ENCODE data around the gene RBM19. TPM values are rescaled to one million over a fixed set of nuclear protein-coding genes. Genes with fewer than 3 reads are reported as not detected.
A peak's percentile ranks its signal among the peaks of the same experiment; 100 is the strongest.

RBM19 gene
- total RNA-seq, 1 experiment from 2014 or later, result 61.7 TPM

DNA sequence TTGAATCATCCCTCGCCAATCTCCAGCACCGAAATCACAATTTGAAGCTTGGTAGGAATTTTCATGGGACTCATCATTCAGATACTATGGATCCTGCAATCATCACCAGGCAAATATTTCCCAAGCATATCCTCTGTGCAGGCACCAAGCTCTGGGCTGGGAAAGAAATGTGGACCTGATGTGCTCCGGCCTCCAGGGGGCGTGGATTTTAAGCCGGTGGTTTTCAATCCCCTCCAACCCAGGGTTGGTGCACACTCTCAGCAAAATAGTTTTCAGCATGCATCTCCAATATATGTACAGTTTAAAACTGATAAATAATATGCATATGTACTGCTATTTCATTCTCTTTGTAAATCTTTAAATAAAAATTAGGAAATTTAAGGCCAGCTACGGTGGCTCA lies 98.9 kb downstream of the RBM19 start:
- Histone ChIP-seq H2AFZ (ENCODE audit: low read length) (no peak overlapping the region), H3K9ac (ENCODE audit: low read length) (no peak overlapping the region), H4K20me1 (ENCODE audit: low read length) (no peaks in the 10 kb centered on the region), H3K79me2 (ENCODE audit: low read length) (no peaks in the 10 kb centered on the region), H3K27me3 (ENCODE audit: low read length) (no peaks in the 10 kb centered on the region), H3K9me2 (replicated peaks; ENCODE audit: low read length) (no peaks in the 10 kb centered on the region), H3K4me2 (ENCODE audit: low read length) (no peak overlapping the region), H3K4me1 (ENCODE audit: insufficient read depth, low read length) (no peaks in the 10 kb centered on the region), H3K36me3 (ENCODE audit: low read depth, low read length) (peaks cover 5% of the 10 kb centered on the region; the same call in 1 of the 2 replicates), H3K9me3 (ENCODE audit: low read length) (no peaks in the 10 kb centered on the region), H3K27ac (ENCODE audit: low read length) (no peak overlapping the region), H3K4me3 (ENCODE audit: low read length) (no peak overlapping the region), H3F3A (ENCODE audit: low read length, unreplicated experiment) (no peaks in the 10 kb centered on the region)
- TF ChIP-seq, protein P1, sequence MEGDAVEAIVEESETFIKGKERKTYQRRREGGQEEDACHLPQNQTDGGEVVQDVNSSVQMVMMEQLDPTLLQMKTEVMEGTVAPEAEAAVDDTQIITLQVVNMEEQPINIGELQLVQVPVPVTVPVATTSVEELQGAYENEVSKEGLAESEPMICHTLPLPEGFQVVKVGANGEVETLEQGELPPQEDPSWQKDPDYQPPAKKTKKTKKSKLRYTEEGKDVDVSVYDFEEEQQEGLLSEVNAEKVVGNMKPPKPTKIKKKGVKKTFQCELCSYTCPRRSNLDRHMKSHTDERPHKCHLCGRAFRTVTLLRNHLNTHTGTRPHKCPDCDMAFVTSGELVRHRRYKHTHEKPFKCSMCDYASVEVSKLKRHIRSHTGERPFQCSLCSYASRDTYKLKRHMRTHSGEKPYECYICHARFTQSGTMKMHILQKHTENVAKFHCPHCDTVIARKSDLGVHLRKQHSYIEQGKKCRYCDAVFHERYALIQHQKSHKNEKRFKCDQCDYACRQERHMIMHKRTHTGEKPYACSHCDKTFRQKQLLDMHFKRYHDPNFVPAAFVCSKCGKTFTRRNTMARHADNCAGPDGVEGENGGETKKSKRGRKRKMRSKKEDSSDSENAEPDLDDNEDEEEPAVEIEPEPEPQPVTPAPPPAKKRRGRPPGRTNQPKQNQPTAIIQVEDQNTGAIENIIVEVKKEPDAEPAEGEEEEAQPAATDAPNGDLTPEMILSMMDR (conservative IDR thresholded peaks at IDR 0.05; ENCODE audit: low read depth, low read length), result peak; percentile 65
- TF ChIP-seq EZH2 (IDR thresholded peaks at IDR 0.05; ENCODE audit: low read length, unreplicated experiment), result no peak
- no peak for TF ChIP-seq EZH2phosphoT487 (IDR thresholded peaks at IDR 0.05; ENCODE audit: borderline replicate concordance, low read length)
- DNase-seq, result peak; percentile 39
- BruUV-seq (replicated peaks), result no TSS peak
- CTCF ChIA-PET, result no interaction called here
- ATAC-seq, result peak; percentile 43; the same call in 1 of the 2 replicates
- POLR2A ChIA-PET (ENCODE audit: unreplicated experiment), result no interaction called here
- intact Hi-C loops (cut with micrococcal nuclease), result no loop called here

DNA sequence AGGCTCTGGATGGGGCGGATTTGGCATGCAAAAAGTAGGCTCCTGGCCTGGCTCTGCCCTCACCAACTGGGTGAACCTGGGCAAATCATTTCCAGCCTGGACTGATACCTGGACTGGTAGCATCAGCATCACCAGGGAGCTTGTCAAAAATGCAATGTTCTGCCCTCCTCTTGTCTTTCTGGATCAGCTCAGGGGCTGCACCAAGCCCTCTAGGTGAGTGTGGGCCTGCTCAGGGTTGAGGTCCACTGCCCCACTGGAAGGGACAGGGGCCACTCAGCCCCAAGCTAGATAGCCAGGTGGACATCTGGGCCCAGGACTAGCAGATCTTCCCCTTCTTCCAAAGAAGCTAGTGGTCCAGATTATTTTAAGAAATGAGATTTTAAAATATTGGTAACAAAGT lies 99.6 kb downstream of the RBM19 start:
- Histone ChIP-seq H3K27me3 (ENCODE audit: low read length) (no peaks in the 10 kb centered on the region), H3K4me3 (ENCODE audit: low read length) (no peak overlapping the region), H3F3A (ENCODE audit: low read length, unreplicated experiment) (no peaks in the 10 kb centered on the region), H3K9me2 (replicated peaks; ENCODE audit: low read length) (no peaks in the 10 kb centered on the region), H3K9me3 (ENCODE audit: low read length) (no peaks in the 10 kb centered on the region), H4K20me1 (ENCODE audit: low read length) (no peaks in the 10 kb centered on the region), H2AFZ (ENCODE audit: low read length) (no peak overlapping the region), H3K4me1 (ENCODE audit: insufficient read depth, low read length) (no peaks in the 10 kb centered on the region), H3K27ac (ENCODE audit: low read length) (no peak overlapping the region), H3K79me2 (ENCODE audit: low read length) (no peaks in the 10 kb centered on the region), H3K9ac (ENCODE audit: low read length) (no peak overlapping the region), H3K36me3 (ENCODE audit: low read depth, low read length) (peaks cover 5% of the 10 kb centered on the region; the same call in 1 of the 2 replicates), H3K4me2 (ENCODE audit: low read length) (no peak overlapping the region)
- POLR2A ChIA-PET (ENCODE audit: unreplicated experiment), result no interaction called here
- TF ChIP-seq EZH2phosphoT487 (IDR thresholded peaks at IDR 0.05; ENCODE audit: borderline replicate concordance, low read length), result no peak
- TF ChIP-seq EZH2 (IDR thresholded peaks at IDR 0.05; ENCODE audit: low read length, unreplicated experiment), result no peak
- TF ChIP-seq, protein P1 (conservative IDR thresholded peaks at IDR 0.05; ENCODE audit: low read depth, low read length), result no peak
- intact Hi-C loops (cut with micrococcal nuclease), result no loop called here
- ATAC-seq (no peak), DNase-seq (no peak)
- BruUV-seq (replicated peaks), result no TSS peak
- CTCF ChIA-PET, result no interaction called here

DNA sequence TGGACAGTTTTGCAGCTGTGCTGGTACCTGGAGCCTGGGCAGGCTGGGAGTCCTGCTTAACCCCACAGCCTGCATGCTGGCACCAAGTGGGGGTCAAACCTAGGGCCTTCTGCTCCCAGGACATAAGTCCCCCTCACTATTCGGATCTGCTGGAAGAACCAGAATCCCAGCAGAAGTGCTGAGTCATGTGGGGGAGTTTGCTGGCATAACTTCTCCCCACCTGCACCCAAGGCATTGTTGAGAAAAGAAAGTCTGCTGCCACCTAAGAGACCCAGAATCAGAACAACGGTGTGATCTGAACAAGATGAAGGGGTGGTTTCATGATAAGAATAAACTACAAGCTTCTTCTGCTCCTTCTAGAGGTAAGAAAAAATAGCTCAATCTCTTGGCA lies 102.7 kb downstream of the RBM19 start:
- Histone ChIP-seq H3K4me3 (ENCODE audit: low read length) (no peak overlapping the region), H3F3A (ENCODE audit: low read length, unreplicated experiment) (no peaks in the 10 kb centered on the region), H3K27ac (ENCODE audit: low read length) (no peak overlapping the region), H3K9me3 (ENCODE audit: low read length) (no peaks in the 10 kb centered on the region), H2AFZ (ENCODE audit: low read length) (no peak overlapping the region), H3K9ac (ENCODE audit: low read length) (no peak overlapping the region), H3K9me2 (replicated peaks; ENCODE audit: low read length) (no peaks in the 10 kb centered on the region), H3K27me3 (ENCODE audit: low read length) (no peaks in the 10 kb centered on the region), H3K79me2 (ENCODE audit: low read length) (no peaks in the 10 kb centered on the region), H4K20me1 (ENCODE audit: low read length) (no peaks in the 10 kb centered on the region), H3K36me3 (ENCODE audit: low read depth, low read length) (peaks cover 5% of the 10 kb centered on the region; the same call in 1 of the 2 replicates), H3K4me2 (ENCODE audit: low read length) (no peak overlapping the region), H3K4me1 (ENCODE audit: insufficient read depth, low read length) (no peaks in the 10 kb centered on the region)
- CTCF ChIA-PET, result no interaction called here
- BruUV-seq (replicated peaks), result no TSS peak
- intact Hi-C loops (cut with micrococcal nuclease), result no loop called here
- POLR2A ChIA-PET (ENCODE audit: unreplicated experiment), result no interaction called here
- TF ChIP-seq, protein P1 (conservative IDR thresholded peaks at IDR 0.05; ENCODE audit: low read depth, low read length), result no peak
- TF ChIP-seq EZH2 (IDR thresholded peaks at IDR 0.05; ENCODE audit: low read length, unreplicated experiment), result no peak
- TF ChIP-seq EZH2phosphoT487 (IDR thresholded peaks at IDR 0.05; ENCODE audit: borderline replicate concordance, low read length), result no peak
- ATAC-seq, result no peak
- DNase-seq, result no peak

All from PC-3 (cell line).